GM21423 (cell line): ENCODE measurements around the gene FAF2.

Experiments used
- ATAC-seq: cut with Tn5 transposase; IDR thresholded peaks from one replicate; pipeline ENCODE4 v1.9.1; 2021; ENCODE audit warnings: mild to moderate bottlenecking, moderate library complexity; ENCODE audit not compliant: unreplicated experiment

FAF2 gene

DNA sequence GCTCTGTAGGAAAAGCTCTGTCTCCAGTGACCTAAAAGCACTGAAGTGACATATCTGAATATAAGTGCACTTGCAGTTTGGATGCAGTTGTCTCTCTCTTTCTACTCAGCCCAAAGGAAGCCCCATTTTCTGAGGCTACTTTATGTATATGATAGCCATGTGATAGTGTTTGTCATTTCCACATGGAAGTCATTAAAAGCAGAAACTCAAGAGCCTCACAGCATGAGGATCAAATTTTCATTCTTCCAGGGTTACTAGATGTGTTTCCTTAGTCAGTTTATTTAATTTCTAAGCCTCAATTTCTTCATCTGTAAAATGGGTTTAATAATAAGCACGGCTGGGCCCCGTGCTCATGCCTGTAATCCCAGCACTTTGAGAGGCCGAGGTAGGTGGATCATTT is 52.3 kb downstream of the FAF2 start:
- no peak for ATAC-seq

- ATAC-seq = no peak
Measured at GRCh38 chr5:176501333-176501732, 53.1 kb downstream of the FAF2 start.

- ATAC-seq = no peak
Measured at GRCh38 chr5:176503496-176503895, 55.3 kb downstream of the FAF2 start.

DNA sequence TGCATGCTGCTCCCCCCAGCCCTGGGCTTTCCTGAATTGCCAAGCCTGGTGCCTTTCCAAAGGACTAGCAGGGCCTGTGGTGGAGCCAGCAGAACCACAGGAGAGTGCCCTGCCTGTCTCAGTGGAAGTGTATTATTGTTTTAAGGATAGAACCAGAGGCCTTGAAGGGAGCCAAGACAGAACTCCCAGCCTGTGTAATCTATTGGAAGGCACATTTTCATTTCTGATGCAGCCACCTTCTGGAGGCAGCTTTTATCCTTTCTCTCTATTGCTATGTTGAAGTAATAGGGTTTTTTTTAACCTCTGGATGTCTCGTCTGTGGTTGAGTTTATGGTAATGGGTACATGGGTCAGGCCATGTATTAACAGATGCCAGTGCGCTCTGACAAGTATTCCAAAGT is 59.7 kb downstream of the FAF2 start:
- ATAC-seq = no peak

- no peak for ATAC-seq
Measured at GRCh38 chr5:176508603-176509002, 60.4 kb downstream of the FAF2 start.

DNA sequence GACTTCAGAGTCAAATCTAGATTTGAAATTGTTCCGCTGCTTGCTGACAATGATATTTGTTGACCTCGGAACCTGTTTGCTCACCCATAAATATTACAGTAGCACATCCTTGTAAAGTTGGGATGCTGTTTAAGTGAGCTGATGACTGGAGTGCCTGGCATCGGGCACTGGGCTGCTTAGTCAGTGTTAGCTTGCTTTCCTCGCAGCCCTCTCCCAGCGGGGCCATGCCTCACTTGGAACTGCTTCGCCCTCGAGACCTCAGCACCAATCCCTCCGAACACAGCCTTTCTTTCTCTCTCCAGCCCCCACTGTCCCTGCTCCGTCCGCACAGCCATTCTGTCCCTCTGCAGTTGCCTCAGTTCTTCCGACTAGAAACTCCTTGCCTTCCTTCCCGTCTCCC is 65.6 kb downstream of the FAF2 start:
- no peak for ATAC-seq

GRCh38 chr5:176514244-176514950 is 66.2 kb downstream of the FAF2 start:
- no peak for ATAC-seq

DNA sequence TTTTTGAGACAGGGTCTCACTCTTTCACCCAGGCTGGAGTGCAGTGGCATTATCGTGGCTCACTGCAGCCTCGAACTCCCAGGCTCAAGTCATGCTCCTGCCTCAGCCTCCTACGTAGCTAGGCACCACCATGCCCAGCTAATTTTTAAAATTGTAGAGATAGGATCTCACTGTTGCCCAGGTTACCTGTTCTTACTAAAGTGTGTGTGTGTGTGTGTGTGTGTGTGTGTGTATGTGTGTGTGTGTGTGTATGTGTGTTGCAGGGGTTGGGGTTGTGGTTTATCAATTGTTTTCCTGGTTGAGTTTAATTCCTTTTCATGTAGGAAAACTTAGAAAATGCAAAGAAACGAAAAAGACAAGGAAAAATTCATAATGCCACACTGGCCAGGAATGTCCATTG is 67.2 kb downstream of the FAF2 start:
- no peak for ATAC-seq

- no peak for ATAC-seq
Measured at GRCh38 chr5:176517053-176517661, 69.0 kb downstream of the FAF2 start.

DNA sequence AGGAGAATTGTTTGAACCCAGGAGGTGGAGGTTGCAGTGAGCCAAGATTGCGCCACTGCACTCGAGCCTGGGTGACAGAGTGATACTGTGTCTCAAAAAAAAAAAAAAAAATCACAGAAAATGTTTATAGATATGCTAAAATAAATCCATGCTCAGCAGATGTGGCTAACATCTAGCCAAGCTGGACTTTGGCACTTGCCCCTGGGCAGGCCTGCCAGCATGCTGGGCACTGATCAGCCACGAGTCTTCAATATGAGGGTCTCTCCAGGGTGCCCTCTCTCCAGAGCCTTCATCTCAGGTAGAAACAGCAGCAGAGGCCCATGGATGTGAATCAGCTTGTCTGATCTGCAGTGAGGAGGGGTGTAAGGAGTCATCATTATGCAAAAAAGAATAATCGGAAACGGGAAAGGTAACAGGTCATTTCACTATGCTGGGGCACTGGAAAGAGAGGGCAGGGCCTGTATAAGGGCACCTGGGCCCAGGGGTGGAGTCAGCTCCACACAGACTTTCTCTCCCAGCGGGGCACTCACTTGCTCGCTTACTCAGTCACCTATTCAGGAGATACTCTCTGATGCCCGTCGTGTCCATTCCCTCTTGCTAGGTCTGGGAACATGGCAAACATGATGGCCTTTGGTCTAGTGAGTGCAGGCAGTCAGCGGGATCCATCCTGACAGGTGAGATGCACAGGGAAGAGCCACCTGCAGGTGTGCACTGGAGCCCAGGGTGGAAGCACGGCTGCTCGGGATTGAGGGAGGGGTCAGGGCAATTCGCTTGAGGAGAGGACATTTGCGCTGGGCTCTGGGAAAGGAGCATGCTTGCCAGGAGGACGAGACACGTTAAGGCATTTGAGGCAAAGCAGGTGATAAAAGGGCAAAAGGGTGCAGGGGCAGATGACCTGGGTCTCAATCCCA is 71.9 kb downstream of the FAF2 start:
- no peak for ATAC-seq

- no peak for ATAC-seq
Measured at GRCh38 chr5:176521286-176521685, 73.1 kb downstream of the FAF2 start.

- ATAC-seq = no peak
Measured at GRCh38 chr5:176521699-176522263, 73.6 kb downstream of the FAF2 start.

DNA sequence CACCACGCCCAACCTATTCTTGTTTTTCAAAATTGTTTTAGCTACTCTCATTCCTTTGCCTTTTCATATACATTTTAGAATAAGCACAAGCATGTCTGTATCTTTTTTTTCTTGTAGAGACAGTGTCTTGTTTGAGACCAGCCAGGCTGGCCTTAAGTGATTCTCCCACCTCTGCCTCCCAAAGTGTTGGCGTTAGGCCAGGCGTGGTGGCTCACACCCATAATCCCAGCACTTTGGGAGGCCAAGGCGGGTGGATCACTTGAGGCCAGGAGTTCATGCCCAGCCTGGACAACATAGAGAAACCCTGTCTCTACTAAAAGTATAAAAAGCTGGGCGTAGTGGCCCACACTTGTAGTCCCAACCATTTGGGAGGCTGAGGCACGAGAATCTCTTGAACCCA is 76.0 kb downstream of the FAF2 start:
- no peak for ATAC-seq

- ATAC-seq = no peak
Measured at GRCh38 chr5:176524987-176525386, 76.8 kb downstream of the FAF2 start.

DNA sequence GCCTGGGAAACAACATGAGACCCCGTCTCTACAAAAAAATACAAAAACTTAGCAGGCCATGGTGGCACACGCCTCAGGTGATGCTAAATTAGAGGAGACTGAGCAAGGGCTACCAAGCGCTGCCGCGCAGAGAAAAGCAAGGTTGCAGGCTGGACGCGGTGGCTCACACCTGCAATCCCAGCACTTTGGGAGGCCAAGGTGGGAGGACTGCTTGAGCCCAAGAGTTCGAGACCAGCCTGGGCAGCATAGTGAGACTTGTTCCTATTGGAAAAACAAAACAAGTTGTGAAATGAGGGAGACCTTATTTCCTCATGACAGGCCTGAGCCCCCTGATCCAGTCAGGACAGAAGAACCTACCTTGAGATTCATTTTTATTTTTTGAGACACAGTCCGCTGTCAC is 77.5 kb downstream of the FAF2 start:
- ATAC-seq = no peak

GRCh38 chr5:176526462-176526861 is 78.3 kb downstream of the FAF2 start:
- ATAC-seq = no peak

GRCh38 chr5:176527246-176528222 is 79.3 kb downstream of the FAF2 start:
- ATAC-seq = no peak

DNA sequence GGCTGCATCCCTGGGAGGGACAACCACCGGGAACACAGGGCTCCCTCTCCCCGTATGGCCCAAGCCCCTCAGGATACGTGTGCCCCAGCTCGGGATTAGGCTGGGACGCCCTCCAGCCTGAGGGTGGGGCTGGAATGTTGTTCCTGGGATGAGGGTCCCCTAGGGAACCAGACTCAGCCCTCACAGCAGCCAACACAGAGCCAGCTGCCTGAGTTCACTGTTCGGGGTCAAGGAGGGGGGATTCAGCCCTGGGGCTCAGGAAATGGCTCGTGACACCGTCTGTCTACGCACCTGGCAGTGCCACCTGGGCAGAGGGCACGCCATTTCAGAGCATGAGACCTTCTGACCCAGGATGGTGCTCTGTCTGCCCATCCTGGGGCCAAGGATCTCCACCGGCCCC is 80.1 kb downstream of the FAF2 start:
- ATAC-seq = no peak

GRCh38 chr5:176528761-176529115 is 80.6 kb downstream of the FAF2 start:
- ATAC-seq = no peak

DNA sequence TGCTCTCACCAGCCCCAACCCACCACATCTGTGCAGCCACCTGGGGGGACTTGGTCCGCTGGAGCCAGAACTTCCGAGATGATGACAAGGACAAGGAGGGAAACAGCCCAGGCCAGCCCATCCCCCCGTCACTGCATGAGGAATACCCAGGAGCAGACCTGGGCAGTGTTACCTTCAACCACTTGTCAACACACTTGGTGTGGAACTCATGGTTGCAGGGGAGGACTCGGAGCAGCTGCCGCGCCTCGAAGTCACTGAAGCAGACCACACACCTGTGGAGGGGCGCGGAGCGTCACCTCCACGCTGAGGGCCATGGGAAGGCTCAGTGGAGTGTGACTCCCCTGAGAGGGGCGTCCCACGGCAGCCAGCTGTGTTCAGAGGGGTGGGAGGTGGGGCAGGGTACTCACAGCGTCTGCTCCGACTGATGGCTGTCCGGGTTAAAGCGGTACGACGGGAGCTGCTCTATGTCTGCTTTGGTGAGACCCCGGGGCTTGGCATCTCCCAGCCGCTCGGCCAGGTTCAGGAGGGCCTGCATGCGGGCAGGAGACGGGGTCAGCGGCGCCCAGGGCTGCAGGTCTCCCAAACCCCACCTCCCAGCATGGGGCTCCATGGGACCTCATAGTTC is 81.0 kb downstream of the FAF2 start:
- ATAC-seq = no peak
